ENCODE results near the gene SAMD9.

GRCh38 chr7:93160410-93160809 lies 42.6 kb upstream of the SAMD9 start:
- TF ChIP-seq CTCF (conservative IDR thresholded peaks at IDR 0.05 in 1 of 2, IDR thresholded peaks at IDR 0.05 in 1 of 2; ENCODE audit: extremely low read depth in 1 of 2, insufficient read depth in 1 of 2, low read depth in 1 of 2, low read length in 2 of 2) (no peak), EZH2 (IDR thresholded peaks at IDR 0.05; ENCODE audit: borderline replicate concordance, low read length) (no peak)

Data from mammary epithelial cell (primary cell).